GM12864 (cell line): ENCODE data around the gene CNNM3.

Source experiments
- DNase-seq: peaks from one replicate; pipeline ENCODE4 v3.0.0-alpha.2; 2011; ENCODE audit warnings: low read depth
- H3K4me3 ChIP-seq: 2 replicates; pipeline ENCODE4 v1.5.1; 2011; ENCODE audit warnings: mild to moderate bottlenecking, low read depth, low read length, control low read depth
- CTCF ChIP-seq: IDR thresholded peaks from 2 replicates; pipeline ENCODE4 v1.5.1; 2011; ENCODE audit warnings: low read depth, mild to moderate bottlenecking, moderate library complexity, low read length, control low read depth, inconsistent platforms; ENCODE audit errors: missing control alignments

Gene CNNM3

GRCh38 chr2:96826546-96827278 is 10.6 kb downstream of the CNNM3 start:
- no peak overlapping the region for H3K4me3 ChIP-seq
- TF ChIP-seq CTCF = no peak
- no peak for DNase-seq

- no peak for TF ChIP-seq CTCF
- H3K4me3 ChIP-seq = no peak overlapping the region
- no peak for DNase-seq
Observed at GRCh38 chr2:96828436-96828835, 12.4 kb downstream of the CNNM3 start.

- no peak for TF ChIP-seq CTCF
- no peak for DNase-seq
- no peak overlapping the region for H3K4me3 ChIP-seq
Observed at GRCh38 chr2:96828874-96829273, 12.8 kb downstream of the CNNM3 start.

GRCh38 chr2:96830044-96830562 is 14.0 kb downstream of the CNNM3 start:
- DNase-seq = no peak
- TF ChIP-seq CTCF = no peak
- H3K4me3 ChIP-seq = no peak overlapping the region

GRCh38 chr2:96831679-96832078 is 15.6 kb downstream of the CNNM3 start:
- TF ChIP-seq CTCF = no peak
- no peak for DNase-seq
- no peak overlapping the region for H3K4me3 ChIP-seq

- DNase-seq = no peak
- no peak overlapping the region for H3K4me3 ChIP-seq
- TF ChIP-seq CTCF = no peak
Observed at GRCh38 chr2:96832408-96832753, 16.3 kb downstream of the CNNM3 start.
